Epithelial cell of esophagus (primary cell): Measurements from ENCODE around the gene LEKR1.
"Not testable (repeated sequence)": the region's sequence is repeated elsewhere in the genome, so short reads cannot be mapped to it uniquely, and the experiment has no call there.

Source experiments
- DNase-seq: peaks from one replicate; pipeline ENCODE4 v3.0.0; 2010; ENCODE audit warnings: low read depth
- H3K4me3 ChIP-seq: 2 replicates; pipeline ENCODE4 v1.5.1; 2011; ENCODE audit warnings: mild to moderate bottlenecking, low read length, control low read depth
- TF ChIP-seq, protein P1 (sequence below): IDR thresholded peaks from 2 replicates; pipeline ENCODE4 v1.5.1; 2011; ENCODE audit warnings: low read depth, mild to moderate bottlenecking, low read length, control low read depth, inconsistent platforms; ENCODE audit not compliant: insufficient read depth; ENCODE audit errors: missing control alignments

The LEKR1 gene

DNA sequence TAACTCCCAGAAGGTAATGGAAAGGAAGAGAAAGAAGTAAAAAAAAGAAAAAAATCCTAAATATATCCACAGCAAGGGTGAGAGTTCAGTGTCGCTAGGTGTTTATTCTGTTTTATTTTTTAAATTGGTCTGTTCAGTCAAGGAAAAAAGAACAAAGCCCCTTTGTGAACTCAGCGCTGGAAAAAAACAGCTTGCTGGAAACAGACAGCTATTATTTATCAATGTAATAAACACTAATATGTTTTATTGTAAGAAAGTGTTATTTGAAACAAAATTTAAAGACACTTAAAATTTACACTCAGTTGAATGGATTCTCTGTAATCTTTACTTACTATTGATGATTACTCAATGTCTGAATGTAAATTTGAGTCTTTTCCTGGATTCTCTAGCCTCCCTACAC, 32.3 kb upstream of the LEKR1 start:
- TF ChIP-seq, protein P1, sequence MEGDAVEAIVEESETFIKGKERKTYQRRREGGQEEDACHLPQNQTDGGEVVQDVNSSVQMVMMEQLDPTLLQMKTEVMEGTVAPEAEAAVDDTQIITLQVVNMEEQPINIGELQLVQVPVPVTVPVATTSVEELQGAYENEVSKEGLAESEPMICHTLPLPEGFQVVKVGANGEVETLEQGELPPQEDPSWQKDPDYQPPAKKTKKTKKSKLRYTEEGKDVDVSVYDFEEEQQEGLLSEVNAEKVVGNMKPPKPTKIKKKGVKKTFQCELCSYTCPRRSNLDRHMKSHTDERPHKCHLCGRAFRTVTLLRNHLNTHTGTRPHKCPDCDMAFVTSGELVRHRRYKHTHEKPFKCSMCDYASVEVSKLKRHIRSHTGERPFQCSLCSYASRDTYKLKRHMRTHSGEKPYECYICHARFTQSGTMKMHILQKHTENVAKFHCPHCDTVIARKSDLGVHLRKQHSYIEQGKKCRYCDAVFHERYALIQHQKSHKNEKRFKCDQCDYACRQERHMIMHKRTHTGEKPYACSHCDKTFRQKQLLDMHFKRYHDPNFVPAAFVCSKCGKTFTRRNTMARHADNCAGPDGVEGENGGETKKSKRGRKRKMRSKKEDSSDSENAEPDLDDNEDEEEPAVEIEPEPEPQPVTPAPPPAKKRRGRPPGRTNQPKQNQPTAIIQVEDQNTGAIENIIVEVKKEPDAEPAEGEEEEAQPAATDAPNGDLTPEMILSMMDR, result no peak
- no peak overlapping the region for H3K4me3 ChIP-seq
- DNase-seq, result no peak

- DNase-seq, result no peak
- TF ChIP-seq, protein P1, result no peak
Observed at GRCh38 chr3:156795890-156796481, 30.2 kb upstream of the LEKR1 start.

GRCh38 chr3:156797368-156797767, 28.8 kb upstream of the LEKR1 start:
- no peak for DNase-seq
- no peak overlapping the region for H3K4me3 ChIP-seq
- TF ChIP-seq, protein P1, result no peak

More at GRCh38 chr3:156795890-156796481, 30.2 kb upstream of the LEKR1 start:
- no peak overlapping the region for H3K4me3 ChIP-seq

DNA sequence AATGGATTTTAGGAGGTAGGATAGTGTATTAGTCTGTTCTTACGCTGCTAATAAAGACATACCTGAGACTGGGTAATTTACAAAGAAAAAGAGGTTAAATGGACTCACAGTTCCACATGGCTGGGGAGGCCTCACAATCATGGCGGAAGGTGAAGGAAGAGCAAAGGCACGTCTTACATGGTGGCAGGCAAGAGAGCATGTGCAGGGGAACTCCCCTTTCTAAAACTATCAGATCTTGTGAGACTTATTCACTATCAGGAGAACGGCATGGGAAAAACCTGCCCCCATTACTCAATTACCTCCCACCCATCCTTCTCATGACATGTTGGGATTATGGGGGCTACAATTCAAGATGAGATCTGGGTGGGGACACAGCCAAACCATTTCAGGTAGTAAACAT, 25.9 kb upstream of the LEKR1 start:
- H3K4me3 ChIP-seq, DNase-seq: not testable (repeated sequence)

DNA sequence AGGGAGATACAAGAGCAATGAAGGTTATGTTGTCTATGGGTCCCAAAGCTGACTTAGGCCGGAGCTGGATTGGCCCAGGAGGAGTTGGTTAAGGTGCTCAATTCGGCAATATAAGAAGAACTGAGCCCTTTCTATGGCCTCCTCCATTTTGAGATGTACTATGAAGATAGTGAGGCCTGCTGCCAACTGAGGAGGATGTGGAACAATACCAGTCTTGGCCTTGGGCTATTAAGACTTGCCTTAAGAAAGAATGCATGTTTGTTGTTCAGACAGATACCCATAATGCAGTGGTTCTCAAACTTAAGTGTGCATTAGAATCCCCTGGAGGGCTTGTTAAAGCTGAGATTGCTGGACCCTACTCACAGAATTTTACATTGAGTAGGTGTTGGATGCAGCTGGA, 24.4 kb upstream of the LEKR1 start:
- H3K4me3 ChIP-seq, result no peak overlapping the region
- TF ChIP-seq, protein P1, result no peak
- DNase-seq, result no peak

DNA sequence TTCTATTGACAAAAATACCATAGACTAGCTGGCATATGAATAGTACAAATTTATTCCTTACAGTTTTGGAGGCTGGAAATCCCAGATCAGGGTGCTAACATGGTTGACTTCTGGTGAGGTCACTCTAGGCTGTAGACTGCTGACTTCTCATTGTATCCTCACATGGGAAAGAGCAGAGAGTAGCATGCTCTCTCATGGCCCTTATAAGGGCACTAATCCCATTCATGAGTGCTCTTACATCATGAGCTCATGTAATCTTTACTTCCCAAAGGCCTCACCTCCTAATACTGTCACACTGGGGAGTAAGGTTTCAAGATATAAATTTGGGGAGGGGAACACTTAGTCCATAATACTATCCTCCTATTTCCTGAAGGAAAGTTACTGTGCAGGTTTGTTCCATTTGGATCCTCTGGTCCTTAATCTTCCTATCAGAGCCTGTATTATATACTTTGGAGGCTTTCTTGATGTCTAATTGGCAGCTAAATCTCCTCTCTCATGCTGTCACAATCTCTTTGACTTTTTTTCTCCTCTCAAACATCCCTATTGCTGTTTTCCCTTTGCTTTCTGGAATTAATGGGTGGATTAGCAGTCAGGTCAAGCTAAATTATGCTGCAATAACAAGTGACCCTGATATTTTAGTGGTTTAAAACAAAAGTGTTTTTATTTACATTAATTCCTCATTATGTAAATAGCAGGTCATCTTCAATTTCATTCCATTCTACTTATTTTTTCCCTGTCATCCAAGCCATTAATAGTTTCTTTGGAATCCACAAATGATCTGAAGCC, 23.1 kb upstream of the LEKR1 start:
- H3K4me3 ChIP-seq, result no peak overlapping the region
- no peak for DNase-seq
- TF ChIP-seq, protein P1, result no peak

GRCh38 chr3:156803952-156804741, 22.0 kb upstream of the LEKR1 start:
- TF ChIP-seq, protein P1, result no peak
- H3K4me3 ChIP-seq, result no peak overlapping the region
- no peak for DNase-seq
